Measurements from ENCODE around the gene ITPKB. TPM values are rescaled to one million over a fixed set of nuclear protein-coding genes. Genes with fewer than 3 reads are reported as not detected.

The ITPKB gene
- total and polyA plus RNA-seq, 9 donors: 10.2 to 32.4 (median 23.5) TPM

- no peak for DNase-seq
- Histone ChIP-seq H3K4me1 (ENCODE audit: control insufficient read depth, insufficient read depth, low read length) (peaks cover 48% of the 10 kb centered on the region), H3K36me3 (ENCODE audit: control insufficient read depth, insufficient read depth, low read length) (no peaks in the 10 kb centered on the region), H3K27ac (ENCODE audit: low read length) (no peak overlapping the region), H3K4me3 (ENCODE audit: low read length) (no peak overlapping the region), H3K9me3 (replicated peaks; ENCODE audit: control insufficient read depth, low read depth, low read length) (no peaks in the 10 kb centered on the region), H3K27me3 (ENCODE audit: control insufficient read depth, insufficient read depth, low read length) (no peaks in the 10 kb centered on the region)
- 92% methylated on average over 1 of the region's 5 CpGs for WGBS (ENCODE audit: insufficient coverage)
Observed at GRCh38 chr1:226671277-226671676, 67.8 kb downstream of the ITPKB start.

GRCh38 chr1:226670073-226670472 lies 69.0 kb downstream of the ITPKB start:
- no peaks in the 10 kb centered on the region for H3K36me3 ChIP-seq (ENCODE audit: control insufficient read depth, insufficient read depth, low read length)
- no peak overlapping the region for H3K27ac ChIP-seq (ENCODE audit: low read length)
- H3K4me3 ChIP-seq (ENCODE audit: low read length): no peak overlapping the region
- H3K27me3 ChIP-seq (ENCODE audit: control insufficient read depth, insufficient read depth, low read length): no peaks in the 10 kb centered on the region
- 80% methylated on average over 1 of the region's 7 CpGs for WGBS (ENCODE audit: insufficient coverage)
- peaks cover 48% of the 10 kb centered on the region for H3K4me1 ChIP-seq (ENCODE audit: control insufficient read depth, insufficient read depth, low read length)
- peak; percentile 76 for DNase-seq
- no peaks in the 10 kb centered on the region for H3K9me3 ChIP-seq (replicated peaks; ENCODE audit: control insufficient read depth, low read depth, low read length)

- 77% methylated on average over 4 of the region's 5 CpGs for WGBS (ENCODE audit: insufficient coverage)
- Histone ChIP-seq H3K9me3 (replicated peaks; ENCODE audit: control insufficient read depth, low read depth, low read length) (no peaks in the 10 kb centered on the region), H3K36me3 (ENCODE audit: control insufficient read depth, insufficient read depth, low read length) (no peaks in the 10 kb centered on the region), H3K27me3 (ENCODE audit: control insufficient read depth, insufficient read depth, low read length) (no peaks in the 10 kb centered on the region), H3K4me3 (ENCODE audit: low read length) (no peak overlapping the region), H3K4me1 (ENCODE audit: control insufficient read depth, insufficient read depth, low read length) (peaks cover 60% of the 10 kb centered on the region), H3K27ac (ENCODE audit: low read length) (no peak overlapping the region)
- DNase-seq: no peak
Observed at GRCh38 chr1:226668173-226668560, 70.9 kb downstream of the ITPKB start.

- Histone ChIP-seq H3K4me3 (ENCODE audit: low read length) (no peak overlapping the region), H3K9me3 (replicated peaks; ENCODE audit: control insufficient read depth, low read depth, low read length) (no peaks in the 10 kb centered on the region), H3K4me1 (ENCODE audit: control insufficient read depth, insufficient read depth, low read length) (peaks cover 67% of the 10 kb centered on the region), H3K36me3 (ENCODE audit: control insufficient read depth, insufficient read depth, low read length) (no peaks in the 10 kb centered on the region), H3K27ac (ENCODE audit: low read length) (no peak overlapping the region), H3K27me3 (ENCODE audit: control insufficient read depth, insufficient read depth, low read length) (no peaks in the 10 kb centered on the region)
- WGBS (ENCODE audit: insufficient coverage): 82% methylated on average over 4 of the region's 4 CpGs
- DNase-seq: no peak
Observed at GRCh38 chr1:226666692-226667091, 72.4 kb downstream of the ITPKB start.

GRCh38 chr1:226666164-226666506 lies 72.9 kb downstream of the ITPKB start:
- 71% methylated on average over 5 of the region's 6 CpGs for WGBS (ENCODE audit: insufficient coverage)
- H3K4me3 ChIP-seq (ENCODE audit: low read length): no peak overlapping the region
- no peaks in the 10 kb centered on the region for H3K27me3 ChIP-seq (ENCODE audit: control insufficient read depth, insufficient read depth, low read length)
- no peak for DNase-seq
- no peaks in the 10 kb centered on the region for H3K9me3 ChIP-seq (replicated peaks; ENCODE audit: control insufficient read depth, low read depth, low read length)
- no peaks in the 10 kb centered on the region for H3K36me3 ChIP-seq (ENCODE audit: control insufficient read depth, insufficient read depth, low read length)
- H3K27ac ChIP-seq (ENCODE audit: low read length): peak overlapping the region; percentile 98
- peaks cover 73% of the 10 kb centered on the region for H3K4me1 ChIP-seq (ENCODE audit: control insufficient read depth, insufficient read depth, low read length)

GRCh38 chr1:226665505-226666163 lies 73.4 kb downstream of the ITPKB start:
- peaks cover 78% of the 10 kb centered on the region for H3K4me1 ChIP-seq (ENCODE audit: control insufficient read depth, insufficient read depth, low read length)
- 88% methylated on average over 13 of the region's 17 CpGs for WGBS (ENCODE audit: insufficient coverage)

GRCh38 chr1:226664413-226665101 lies 74.5 kb downstream of the ITPKB start:
- peak; percentile 99 for DNase-seq
- H3K4me1 ChIP-seq (ENCODE audit: control insufficient read depth, insufficient read depth, low read length): peaks cover 85% of the 10 kb centered on the region
- 8% methylated on average over 10 of the region's 15 CpGs for WGBS (ENCODE audit: insufficient coverage)
- H3K27me3 ChIP-seq (ENCODE audit: control insufficient read depth, insufficient read depth, low read length): no peaks in the 10 kb centered on the region
- no peaks in the 10 kb centered on the region for H3K9me3 ChIP-seq (replicated peaks; ENCODE audit: control insufficient read depth, low read depth, low read length)
- peak overlapping the region; percentile 98 for H3K27ac ChIP-seq (ENCODE audit: low read length)
- H3K36me3 ChIP-seq (ENCODE audit: control insufficient read depth, insufficient read depth, low read length): no peaks in the 10 kb centered on the region
- H3K4me3 ChIP-seq (ENCODE audit: low read length): no peak overlapping the region

More at GRCh38 chr1:226665505-226666163, 73.4 kb downstream of the ITPKB start:
- Histone ChIP-seq H3K27ac (ENCODE audit: low read length) (peak overlapping the region; percentile 98), H3K36me3 (ENCODE audit: control insufficient read depth, insufficient read depth, low read length) (no peaks in the 10 kb centered on the region), H3K4me3 (ENCODE audit: low read length) (no peak overlapping the region), H3K9me3 (replicated peaks; ENCODE audit: control insufficient read depth, low read depth, low read length) (no peaks in the 10 kb centered on the region), H3K27me3 (ENCODE audit: control insufficient read depth, insufficient read depth, low read length) (no peaks in the 10 kb centered on the region)
- no peak for DNase-seq

GRCh38 chr1:226663327-226663704 lies 75.8 kb downstream of the ITPKB start:
- Histone ChIP-seq H3K27me3 (ENCODE audit: control insufficient read depth, insufficient read depth, low read length) (no peaks in the 10 kb centered on the region), H3K27ac (ENCODE audit: low read length) (peak overlapping the region; percentile 98), H3K4me3 (ENCODE audit: low read length) (no peak overlapping the region), H3K36me3 (ENCODE audit: control insufficient read depth, insufficient read depth, low read length) (no peaks in the 10 kb centered on the region), H3K9me3 (replicated peaks; ENCODE audit: control insufficient read depth, low read depth, low read length) (no peaks in the 10 kb centered on the region), H3K4me1 (ENCODE audit: control insufficient read depth, insufficient read depth, low read length) (peaks cover 97% of the 10 kb centered on the region)
- DNase-seq: no peak
- 85% methylated on average over 4 of the region's 7 CpGs for WGBS (ENCODE audit: insufficient coverage)

GRCh38 chr1:226662642-226663326 lies 76.3 kb downstream of the ITPKB start:
- Histone ChIP-seq H3K27ac (ENCODE audit: low read length) (peak overlapping the region; percentile 98), H3K4me1 (ENCODE audit: control insufficient read depth, insufficient read depth, low read length) (peaks cover 98% of the 10 kb centered on the region), H3K36me3 (ENCODE audit: control insufficient read depth, insufficient read depth, low read length) (no peaks in the 10 kb centered on the region), H3K27me3 (ENCODE audit: control insufficient read depth, insufficient read depth, low read length) (no peaks in the 10 kb centered on the region), H3K9me3 (replicated peaks; ENCODE audit: control insufficient read depth, low read depth, low read length) (no peaks in the 10 kb centered on the region), H3K4me3 (ENCODE audit: low read length) (no peak overlapping the region)
- WGBS (ENCODE audit: insufficient coverage): 11% methylated on average over 6 of the region's 13 CpGs
- DNase-seq: peak; percentile 93

GRCh38 chr1:226661965-226662364 lies 77.1 kb downstream of the ITPKB start:
- no peak overlapping the region for H3K4me3 ChIP-seq (ENCODE audit: low read length)
- no peaks in the 10 kb centered on the region for H3K36me3 ChIP-seq (ENCODE audit: control insufficient read depth, insufficient read depth, low read length)
- DNase-seq: peak; percentile 62
- peaks cover 93% of the 10 kb centered on the region for H3K4me1 ChIP-seq (ENCODE audit: control insufficient read depth, insufficient read depth, low read length)
- H3K9me3 ChIP-seq (replicated peaks; ENCODE audit: control insufficient read depth, low read depth, low read length): no peaks in the 10 kb centered on the region
- no peaks in the 10 kb centered on the region for H3K27me3 ChIP-seq (ENCODE audit: control insufficient read depth, insufficient read depth, low read length)
- WGBS (ENCODE audit: insufficient coverage): 17% methylated on average over 2 of the region's 6 CpGs
- peak overlapping the region; percentile 98 for H3K27ac ChIP-seq (ENCODE audit: low read length)
